Measurements from ENCODE around the gene ROPN1.
"Not testable (repeated sequence)": the region's sequence is repeated elsewhere in the genome, so short reads cannot be mapped to it uniquely, and the experiment has no call there.

ROPN1 gene

DNA sequence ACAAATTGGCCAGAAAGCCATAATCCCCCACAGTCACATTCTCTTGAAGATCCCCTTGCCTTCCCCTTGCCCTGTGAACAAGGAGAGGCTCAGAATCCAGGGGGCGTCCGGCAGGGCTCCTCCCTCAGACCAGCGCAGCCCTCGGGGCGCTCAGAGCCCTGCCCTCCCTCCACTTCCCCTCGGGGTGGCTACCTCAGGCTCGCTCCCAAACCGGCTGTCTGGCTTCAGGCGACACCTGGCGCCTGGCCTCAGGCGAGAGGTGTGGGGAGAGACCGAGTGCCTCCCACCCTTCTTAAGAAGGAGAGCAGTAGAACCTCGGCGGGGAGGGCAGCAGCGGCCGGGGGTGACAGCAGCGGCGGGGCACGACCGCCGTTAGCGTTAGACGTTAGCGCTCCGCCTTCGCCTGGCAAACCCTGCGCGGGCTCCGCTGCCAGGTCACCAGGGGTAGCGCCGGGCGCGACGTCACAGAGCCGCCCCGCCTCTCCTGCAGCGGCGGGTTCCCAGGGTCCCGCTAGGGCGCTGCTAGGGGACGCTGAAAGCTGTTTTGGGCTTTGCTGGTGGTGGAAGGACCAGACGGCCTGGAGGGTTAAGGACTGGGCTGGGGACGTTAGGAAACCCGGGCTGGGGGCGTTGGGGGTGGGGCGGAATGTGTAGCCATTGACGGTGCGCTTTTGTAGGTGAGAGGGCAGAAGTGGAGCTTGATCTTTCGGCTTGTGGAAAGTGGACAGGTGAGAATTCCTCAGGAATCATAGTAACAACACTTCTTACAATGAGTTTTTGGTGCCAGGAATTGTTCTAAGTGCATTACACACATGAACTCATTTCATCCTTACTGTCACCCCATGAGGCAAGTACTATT lies at the start of gene ROPN1:
Gene ROPN1, minus strand, starts transcription at position 395 of the 859 bp plus-strand sequence. CDS start 11,643 bp downstream, outside the sequence.
- not testable (repeated sequence) for H3K27ac ChIP-seq

DNA sequence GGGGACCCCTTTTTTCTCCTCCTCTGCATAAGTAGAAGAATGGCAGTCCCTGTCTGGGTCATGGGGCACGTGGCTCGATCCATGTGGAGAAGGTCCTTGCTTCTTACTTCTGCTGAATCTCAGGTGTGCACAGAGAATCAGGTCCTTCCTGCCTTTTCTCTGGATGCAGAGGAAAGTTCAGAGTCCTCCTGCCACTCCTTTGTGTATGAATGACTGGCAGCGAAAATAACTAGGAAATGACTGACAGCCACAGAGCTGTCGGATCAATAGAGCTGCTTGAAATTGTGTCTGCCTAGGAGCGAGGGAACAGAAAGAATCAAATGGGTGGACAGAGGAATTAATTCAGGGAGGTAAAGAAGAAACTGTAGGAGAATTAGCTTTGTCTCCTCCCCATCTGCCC lies 49.6 kb upstream of the ROPN1 start:
- H3K27ac ChIP-seq = no peak overlapping the region
- TF ChIP-seq, protein P1, sequence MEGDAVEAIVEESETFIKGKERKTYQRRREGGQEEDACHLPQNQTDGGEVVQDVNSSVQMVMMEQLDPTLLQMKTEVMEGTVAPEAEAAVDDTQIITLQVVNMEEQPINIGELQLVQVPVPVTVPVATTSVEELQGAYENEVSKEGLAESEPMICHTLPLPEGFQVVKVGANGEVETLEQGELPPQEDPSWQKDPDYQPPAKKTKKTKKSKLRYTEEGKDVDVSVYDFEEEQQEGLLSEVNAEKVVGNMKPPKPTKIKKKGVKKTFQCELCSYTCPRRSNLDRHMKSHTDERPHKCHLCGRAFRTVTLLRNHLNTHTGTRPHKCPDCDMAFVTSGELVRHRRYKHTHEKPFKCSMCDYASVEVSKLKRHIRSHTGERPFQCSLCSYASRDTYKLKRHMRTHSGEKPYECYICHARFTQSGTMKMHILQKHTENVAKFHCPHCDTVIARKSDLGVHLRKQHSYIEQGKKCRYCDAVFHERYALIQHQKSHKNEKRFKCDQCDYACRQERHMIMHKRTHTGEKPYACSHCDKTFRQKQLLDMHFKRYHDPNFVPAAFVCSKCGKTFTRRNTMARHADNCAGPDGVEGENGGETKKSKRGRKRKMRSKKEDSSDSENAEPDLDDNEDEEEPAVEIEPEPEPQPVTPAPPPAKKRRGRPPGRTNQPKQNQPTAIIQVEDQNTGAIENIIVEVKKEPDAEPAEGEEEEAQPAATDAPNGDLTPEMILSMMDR (conservative IDR thresholded peaks at IDR 0.05) = no peak

DNA sequence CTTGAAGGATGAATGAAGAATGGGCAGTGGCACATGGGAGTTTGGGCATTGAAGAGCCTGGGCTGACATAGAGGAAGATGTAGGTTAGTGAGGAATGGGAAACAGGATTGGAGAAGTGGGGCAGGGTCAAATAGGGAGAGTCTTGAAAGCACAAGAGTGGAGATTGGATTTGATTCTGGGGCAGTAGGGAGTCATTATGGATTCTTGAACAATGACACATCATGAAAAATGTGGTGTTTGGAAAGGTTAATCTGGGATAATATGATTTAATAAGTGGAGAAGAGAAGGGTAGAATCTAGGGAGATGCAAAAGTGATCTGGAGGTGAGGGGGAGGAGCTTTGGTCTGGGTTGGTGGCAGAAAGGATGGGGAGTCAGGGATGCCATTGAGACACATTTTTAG lies 45.4 kb upstream of the ROPN1 start:
- TF ChIP-seq, protein P1 (conservative IDR thresholded peaks at IDR 0.05) = no peak
- H3K27ac ChIP-seq = no peak overlapping the region

DNA sequence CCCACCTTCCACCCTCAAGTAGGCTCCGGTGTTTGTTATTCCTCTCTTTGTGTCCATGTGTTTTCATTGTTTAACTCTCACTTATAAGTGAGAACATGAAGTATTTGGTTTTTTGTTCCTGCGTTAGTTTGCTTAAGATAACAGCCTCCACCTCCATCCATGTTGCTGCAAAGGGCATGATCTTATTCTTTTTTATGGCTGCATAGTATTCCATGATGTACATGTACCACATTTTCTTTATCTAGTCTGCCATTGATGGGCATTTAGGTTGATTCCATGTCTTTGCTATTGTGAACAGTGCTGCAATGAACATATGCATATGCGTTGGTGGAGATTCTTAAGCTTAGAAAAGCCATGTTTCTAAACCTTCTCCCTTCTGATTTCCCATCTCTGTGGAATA lies 44.3 kb upstream of the ROPN1 start:
- not testable (repeated sequence) for H3K27ac ChIP-seq

DNA sequence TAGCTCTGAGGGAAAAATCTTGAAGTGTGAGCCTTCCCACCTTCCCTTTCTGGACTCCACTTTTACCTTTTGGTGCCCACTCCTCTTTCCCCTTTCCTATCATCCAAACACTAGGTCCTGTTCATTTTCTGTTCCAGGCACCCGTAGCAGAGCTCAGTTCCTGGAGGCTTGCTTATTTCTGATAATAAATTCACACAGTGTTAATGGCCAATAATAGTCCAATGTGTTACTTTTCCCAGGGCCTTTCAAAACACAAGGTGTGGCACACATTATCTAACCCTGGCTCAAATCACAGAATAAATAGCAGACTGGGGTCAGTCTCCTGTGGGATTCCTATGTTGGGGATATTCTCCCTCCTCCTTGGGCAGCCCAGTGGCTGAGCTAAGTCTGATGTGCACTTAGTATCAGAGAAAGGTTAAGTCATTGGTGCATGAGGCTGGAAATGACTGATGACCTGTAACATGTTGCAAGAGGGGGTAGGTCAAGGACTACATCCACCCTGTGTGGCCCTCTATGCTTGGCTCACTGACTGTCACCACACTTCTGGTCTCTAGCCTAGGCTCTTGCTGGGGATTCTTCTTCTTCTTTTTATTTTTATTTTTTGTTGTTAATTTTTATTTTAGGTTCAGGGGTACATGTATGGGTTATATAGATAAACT lies 43.7 kb upstream of the ROPN1 start:
- TF ChIP-seq, protein P1 (conservative IDR thresholded peaks at IDR 0.05) = no peak
- H3K27ac ChIP-seq = no peak overlapping the region

DNA sequence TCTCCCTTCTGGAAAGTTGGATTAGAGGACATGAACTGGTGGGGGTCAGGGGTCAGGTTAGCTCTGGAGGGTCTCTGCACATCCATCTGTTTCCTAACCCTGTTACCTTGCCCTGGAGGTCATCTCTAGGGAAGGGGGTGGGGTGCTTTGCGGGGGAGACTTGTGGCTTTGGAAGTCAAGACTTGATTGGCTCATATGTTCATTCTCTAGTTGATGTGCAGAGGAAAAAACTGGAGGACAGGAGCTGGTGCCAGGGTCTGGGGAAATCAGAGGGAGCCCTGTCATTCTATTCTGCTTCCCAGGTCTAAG lies 42.9 kb upstream of the ROPN1 start:
- H3K27ac ChIP-seq = no peak overlapping the region
- TF ChIP-seq, protein P1 (conservative IDR thresholded peaks at IDR 0.05) = no peak

DNA sequence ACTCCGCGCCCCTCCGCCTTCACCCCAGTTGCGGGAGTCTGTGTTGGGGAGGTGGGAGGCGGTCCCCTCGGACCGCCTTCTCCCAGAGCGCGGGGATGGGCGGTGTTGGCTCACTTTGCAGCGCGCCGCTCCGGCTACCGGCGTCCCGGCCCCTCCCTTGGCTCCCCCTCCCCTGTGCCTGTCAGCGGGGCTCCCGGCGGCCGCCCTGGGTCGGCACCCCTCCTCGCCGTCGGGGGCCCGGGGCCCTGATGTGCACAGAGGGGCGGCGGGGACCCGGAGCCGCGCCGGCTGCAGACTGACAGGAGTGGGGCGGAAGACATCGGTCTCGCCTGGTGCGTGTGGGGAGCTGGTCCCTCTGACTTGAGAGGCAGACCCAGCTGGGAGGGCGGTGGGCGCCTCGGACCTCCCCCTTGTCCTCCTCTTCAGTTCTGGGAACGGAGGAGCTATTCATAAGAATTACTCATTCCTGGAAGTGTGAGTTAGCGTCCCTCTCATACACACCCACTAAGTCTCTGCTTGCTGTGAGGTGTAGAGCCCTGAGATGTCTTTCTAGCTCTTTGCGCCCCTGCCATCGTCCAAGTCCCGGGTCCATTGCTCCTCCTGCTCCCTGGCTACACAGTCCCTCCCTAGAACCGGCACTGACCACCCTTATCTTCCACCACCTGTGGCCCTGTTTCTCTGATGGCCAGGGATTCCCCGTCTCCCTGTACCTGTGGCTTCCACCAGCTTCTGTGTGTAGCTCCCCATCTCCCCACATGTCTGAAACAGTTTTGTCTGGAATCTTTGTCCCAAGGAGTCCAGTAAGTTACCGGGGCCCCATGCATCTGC lies 42.3 kb upstream of the ROPN1 start:
- H3K27ac ChIP-seq = peak overlapping the region; percentile 97; the same call in 1 of the 2 replicates
- TF ChIP-seq, protein P1 (conservative IDR thresholded peaks at IDR 0.05) = no peak

DNA sequence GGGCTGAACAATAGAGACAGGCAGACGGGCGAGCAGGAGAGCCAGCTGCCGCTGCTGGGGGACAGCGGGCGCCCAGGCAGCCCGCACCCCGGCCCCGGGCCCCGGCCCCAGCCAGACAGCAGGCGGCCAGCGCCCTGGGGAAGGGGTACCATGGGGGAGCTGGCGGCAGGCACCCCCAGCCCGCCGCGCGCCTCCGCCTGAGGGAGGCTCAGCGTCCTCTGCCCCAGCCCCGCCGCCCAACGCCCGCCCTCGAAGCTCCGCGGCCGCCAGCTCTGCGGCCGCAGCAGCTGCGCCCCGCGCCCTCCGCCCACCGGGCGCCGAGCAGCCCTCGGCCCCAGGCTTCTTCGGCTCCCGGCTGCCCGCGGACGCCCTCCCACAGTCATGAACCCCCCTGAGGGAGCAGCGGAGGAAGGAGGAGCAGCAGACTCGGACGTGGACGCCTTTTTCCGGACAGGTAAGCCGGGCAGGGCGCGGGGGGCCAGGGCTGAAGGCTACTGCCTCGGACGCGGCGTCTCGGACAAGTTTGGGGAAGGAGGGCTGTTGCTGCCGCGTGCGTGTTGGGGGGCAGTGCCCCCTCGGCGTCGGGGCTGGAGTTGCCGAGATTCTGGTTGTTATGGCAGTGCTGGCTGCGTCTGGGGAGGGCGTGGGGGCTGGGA lies 41.6 kb upstream of the ROPN1 start, which contains the start of gene KALRN:
Gene KALRN, plus strand, starts transcription at position 10 of the 656 bp plus-strand sequence.
- TF ChIP-seq, protein P1 (conservative IDR thresholded peaks at IDR 0.05) = peak; percentile 11; the same call in 1 of the 2 replicates
- peak within 1 kb of the TSS; percentile 97 for H3K27ac ChIP-seq

Measured in VCaP (cell line).